HCT116 (cell line): ENCODE results near the gene SMIM21. TPM values are rescaled to one million over a fixed set of nuclear protein-coding genes. Genes with fewer than 3 reads are reported as not detected.

Source experiments
- ATAC-seq: fragments of 200-7000 bp; cut with Tn5 transposase; 2 replicates; pipeline ENCODE4 v1.9.1; 2020; ENCODE audit warnings: mild to moderate bottlenecking, moderate library complexity
- BruUV-seq: library from RNA; stranded (reverse); fragments of 400-500 nt; replicated peaks from 2 replicates; lab custom pipeline; 2021; lab: Mats Ljungman, UMichigan
- CTCF ChIA-PET: fragments of 300-600 bp; sonication (Branson Sonifier 250); formaldehyde crosslinking; loops from one replicate; lab custom pipeline; 2021; ENCODE audit warnings: antibody characterized with exemption; lab: Charles Lee
- POLR2A ChIA-PET: fragments of 300-600, 350-600 bp; sonication (Branson Sonifier 250); formaldehyde crosslinking; loops from one replicate; lab custom pipeline; 2021; ENCODE audit warnings: antibody characterized with exemption; lab: Charles Lee
- RAD21 ChIA-PET, 2 experiments: fragments of 300-600 bp; sonication (Branson Sonifier 250); formaldehyde crosslinking; loops; one replicate each; lab custom pipeline; 2023; ENCODE audit warnings: low total read pairs in 2 of 2; ENCODE audit not compliant: uncharacterized antibody in 2 of 2, unreplicated experiment in 2 of 2, low non-redundant PET in 1 of 2; lab: Charles Lee
- DNase-seq: peaks from one replicate; pipeline ENCODE4 v3.0.0-alpha.2; 2010; ENCODE audit warnings: low read depth, low spot score
- H2AFZ ChIP-seq: fragments of 200-600 bp; shearing (Covaris generic), sonication (generic); 2 replicates; pipeline ENCODE4 v1.6.1; 2017; ENCODE audit warnings: low read depth, mixed run types, mixed read lengths, antibody characterized with exemption, low read length; ENCODE audit not compliant: poor library complexity, severe bottlenecking
- H3K27ac ChIP-seq: 2 replicates; pipeline ENCODE4 v1.5.1; 2012; ENCODE audit warnings: low read depth, low read length
- H3K27me3 ChIP-seq: fragments of 200-600 bp; sonication (generic); 2 replicates; pipeline ENCODE4 v1.6.1; 2016; ENCODE audit warnings: mixed run types, low read length, mixed read lengths; ENCODE audit not compliant: insufficient read depth
- H3K36me3 ChIP-seq, 2 experiments: fragments of 200-500 bp in 1 of 2; fragments of 200-600 bp in 1 of 2; sonication (Bioruptor generic) in 1 of 2; sonication (generic) in 1 of 2; 2 replicates each; pipeline versions ENCODE4 v1.5.1 to v1.6.1; 2014 to 2016; ENCODE audit warnings: low read length in 2 of 2, inconsistent platforms in 1 of 2, mixed read lengths in 1 of 2, mixed run types in 1 of 2; ENCODE audit not compliant: insufficient read depth in 2 of 2, control insufficient read depth in 1 of 2
- H3K4me1 ChIP-seq, 2 experiments: fragments of 200-600 bp in 1 of 2; sonication (generic) in 1 of 2; 2 replicates each; pipeline versions ENCODE4 v1.5.1 to v1.6.1; 2012 to 2017; ENCODE audit warnings: low read length in 2 of 2, inconsistent platforms in 1 of 2, mild to moderate bottlenecking in 1 of 2, mixed read lengths in 1 of 2, mixed run types in 1 of 2, moderate library complexity in 1 of 2; ENCODE audit not compliant: insufficient read depth in 2 of 2, control insufficient read depth in 1 of 2
- H3K4me2 ChIP-seq: fragments of 200-600 bp; sonication (generic); 2 replicates; pipeline ENCODE4 v1.6.1; 2017; ENCODE audit warnings: mixed run types, low read length, mixed read lengths
- H3K4me3 ChIP-seq, 2 experiments: fragments of 200-600 bp in 1 of 2; sonication (generic) in 1 of 2; replicated peaks in 1 of 2; 2 replicates each; pipeline ENCODE4 v1.5.1; 2011 to 2016; ENCODE audit warnings: low read length in 2 of 2, control low read depth in 1 of 2, low read depth in 1 of 2, mild to moderate bottlenecking in 1 of 2, mixed read lengths in 1 of 2, mixed run types in 1 of 2
- H3K79me2 ChIP-seq: fragments of 200-600 bp; sonication (generic); 2 replicates; pipeline ENCODE4 v1.6.1; 2017; ENCODE audit warnings: mild to moderate bottlenecking, mixed run types, low read length, moderate library complexity, mixed read lengths; ENCODE audit not compliant: insufficient read depth
- H3K9ac ChIP-seq: fragments of 200-600 bp; sonication (generic); 2 replicates; pipeline ENCODE4 v1.6.1; 2016; ENCODE audit warnings: low read length, mixed read lengths
- H3K9me2 ChIP-seq: fragments of 200-600 bp; sonication (generic), shearing (Covaris generic); 2 replicates; pipeline ENCODE4 v1.6.1; 2017; ENCODE audit warnings: mixed run types, mild to moderate bottlenecking, moderate library complexity; ENCODE audit not compliant: insufficient read depth
- H3K9me3 ChIP-seq, 2 experiments: fragments of 200-500 bp in 1 of 2; fragments of 200-600 bp in 1 of 2; sonication (Bioruptor generic) in 1 of 2; sonication (generic) in 1 of 2; 2 replicates each; pipeline ENCODE4 v1.6.1; 2014 to 2017; ENCODE audit warnings: low read length in 2 of 2, mixed read lengths in 2 of 2, inconsistent platforms in 1 of 2, low read depth in 1 of 2, mild to moderate bottlenecking in 1 of 2, mixed run types in 1 of 2, moderate library complexity in 1 of 2; ENCODE audit not compliant: control insufficient read depth in 1 of 2, insufficient read depth in 1 of 2
- H4K20me1 ChIP-seq: fragments of 200-600 bp; sonication (generic), shearing (Covaris generic); 2 replicates; pipeline ENCODE4 v1.6.1; 2017; ENCODE audit warnings: mixed run types, mild to moderate bottlenecking, moderate library complexity; ENCODE audit not compliant: insufficient read depth
- EGR1 ChIP-seq: IDR thresholded peaks from 2 replicates; pipeline ENCODE4 v1.6.1; 2012; ENCODE audit warnings: low read depth
- ELF1 ChIP-seq: IDR thresholded peaks from 2 replicates; pipeline ENCODE4 v1.6.1; 2012; ENCODE audit warnings: low read depth, borderline replicate concordance
- EZH2 ChIP-seq: fragments of 200-600 bp; sonication (generic); IDR thresholded peaks from 2 replicates; pipeline ENCODE4 v1.6.1; 2017; ENCODE audit warnings: antibody characterized with exemption, mixed run types
- EZH2phosphoT487 ChIP-seq: fragments of 200-600 bp; IDR thresholded peaks from 2 replicates; pipeline ENCODE4 v1.6.1; 2018; ENCODE audit warnings: antibody characterized with exemption, borderline replicate concordance
- FOSL1 ChIP-seq: IDR thresholded peaks from 2 replicates; pipeline ENCODE4 v1.6.1; 2012; ENCODE audit warnings: low read depth
- JUND ChIP-seq: IDR thresholded peaks from 2 replicates; pipeline ENCODE4 v1.6.1; 2012
- POLR2A ChIP-seq: IDR thresholded peaks from 2 replicates; pipeline ENCODE4 v1.7.0; 2011; ENCODE audit warnings: borderline replicate concordance; ENCODE audit not compliant: insufficient read depth, insufficient read length; ENCODE audit errors: extremely low read depth
- POLR2AphosphoS5 ChIP-seq: IDR thresholded peaks from 2 replicates; pipeline ENCODE4 v1.6.1; 2011; ENCODE audit warnings: mild to moderate bottlenecking, low read depth, low read length, moderate library complexity
- RAD21 ChIP-seq: IDR thresholded peaks from 2 replicates; pipeline ENCODE4 v1.6.1; 2012; ENCODE audit warnings: low read depth, mild to moderate bottlenecking
- SIN3A ChIP-seq: IDR thresholded peaks from 2 replicates; pipeline ENCODE4 v1.6.1; 2012; ENCODE audit warnings: low read depth
- SRF ChIP-seq: IDR thresholded peaks from 2 replicates; pipeline ENCODE4 v1.6.1; 2012; ENCODE audit warnings: low read depth
- TCF7L2 ChIP-seq: IDR thresholded peaks from 2 replicates; pipeline ENCODE4 v1.7.0; 2011; ENCODE audit warnings: borderline replicate concordance, inconsistent platforms; ENCODE audit not compliant: insufficient read depth, insufficient read length; ENCODE audit errors: extremely low read depth
- YY1 ChIP-seq: IDR thresholded peaks from 2 replicates; pipeline ENCODE4 v1.6.1; 2011; ENCODE audit warnings: low read length, low read depth, moderate library complexity, mild to moderate bottlenecking; ENCODE audit not compliant: insufficient replicate concordance; ENCODE audit errors: extremely low read depth
- ZBTB33 ChIP-seq: IDR thresholded peaks from 2 replicates; pipeline ENCODE4 v1.6.1; 2011; ENCODE audit warnings: mild to moderate bottlenecking, low read length, moderate library complexity; ENCODE audit not compliant: insufficient replicate concordance; ENCODE audit errors: extremely low read depth
- ZFX ChIP-seq: fragments of 450-650 bp; IDR thresholded peaks from 2 replicates; pipeline ENCODE4 v1.6.1; 2017
- intact Hi-C: fragments of 100-400 bp; cut with micrococcal nuclease; formaldehyde crosslinking; loops from 2 replicates; pipeline ENCODE4 v1.10.0; 2022
- total RNA-seq: library from RNA; stranded (reverse); gene quantifications from one replicate; pipeline ENCODE4 v1.2.1, GENCODE V29; 2021; ENCODE audit not compliant: unreplicated experiment
- TF ChIP-seq, protein P1 (sequence below): IDR thresholded peaks from 2 replicates; pipeline ENCODE4 v1.6.1; 2012
- TF ChIP-seq, protein P2 (sequence below): IDR thresholded peaks from 2 replicates; pipeline ENCODE4 v1.6.1; 2012; ENCODE audit warnings: low read depth
- TF ChIP-seq, protein P3 (sequence below), 3 experiments: fragments of 200-600 bp in 1 of 3; sonication (generic) in 1 of 3; IDR thresholded peaks in 2 of 3; conservative IDR thresholded peaks in 1 of 3; 2 replicates each; pipeline ENCODE4 v1.5.1; 2012 to 2017; ENCODE audit warnings: low read depth in 2 of 3, low read length in 2 of 3, antibody characterized with exemption in 1 of 3, borderline replicate concordance in 1 of 3, control low read depth in 1 of 3, mild to moderate bottlenecking in 1 of 3, mixed read lengths in 1 of 3, mixed run types in 1 of 3, moderate library complexity in 1 of 3; ENCODE audit not compliant: insufficient read depth in 1 of 3

The SMIM21 gene
- total RNA-seq, 1 experiment from 2014 or later = not detected

- ChIA-PET RAD21 (interaction anchor here in 1 of 2 experiments (0.7 kb wide), 1 partner anchor 430 kb away, joined by 3 read pairs; no protein-coding TSS in a partner anchor), CTCF (no interaction called here), POLR2A (no interaction called here)
- TF ChIP-seq FOSL1 (no peak), EGR1 (no peak), EZH2 (no peak), YY1 (no peak), ZFX (no peak), RAD21 (no peak), JUND (no peak), ELF1 (no peak), ZBTB33 (no peak), TCF7L2 (no peak), EZH2phosphoT487 (no peak), POLR2A (no peak), POLR2AphosphoS5 (no peak), SRF (no peak), SIN3A (no peak)
- TF ChIP-seq, protein P1, sequence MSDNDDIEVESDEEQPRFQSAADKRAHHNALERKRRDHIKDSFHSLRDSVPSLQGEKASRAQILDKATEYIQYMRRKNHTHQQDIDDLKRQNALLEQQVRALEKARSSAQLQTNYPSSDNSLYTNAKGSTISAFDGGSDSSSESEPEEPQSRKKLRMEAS = no peak
- TF ChIP-seq, protein P2, sequence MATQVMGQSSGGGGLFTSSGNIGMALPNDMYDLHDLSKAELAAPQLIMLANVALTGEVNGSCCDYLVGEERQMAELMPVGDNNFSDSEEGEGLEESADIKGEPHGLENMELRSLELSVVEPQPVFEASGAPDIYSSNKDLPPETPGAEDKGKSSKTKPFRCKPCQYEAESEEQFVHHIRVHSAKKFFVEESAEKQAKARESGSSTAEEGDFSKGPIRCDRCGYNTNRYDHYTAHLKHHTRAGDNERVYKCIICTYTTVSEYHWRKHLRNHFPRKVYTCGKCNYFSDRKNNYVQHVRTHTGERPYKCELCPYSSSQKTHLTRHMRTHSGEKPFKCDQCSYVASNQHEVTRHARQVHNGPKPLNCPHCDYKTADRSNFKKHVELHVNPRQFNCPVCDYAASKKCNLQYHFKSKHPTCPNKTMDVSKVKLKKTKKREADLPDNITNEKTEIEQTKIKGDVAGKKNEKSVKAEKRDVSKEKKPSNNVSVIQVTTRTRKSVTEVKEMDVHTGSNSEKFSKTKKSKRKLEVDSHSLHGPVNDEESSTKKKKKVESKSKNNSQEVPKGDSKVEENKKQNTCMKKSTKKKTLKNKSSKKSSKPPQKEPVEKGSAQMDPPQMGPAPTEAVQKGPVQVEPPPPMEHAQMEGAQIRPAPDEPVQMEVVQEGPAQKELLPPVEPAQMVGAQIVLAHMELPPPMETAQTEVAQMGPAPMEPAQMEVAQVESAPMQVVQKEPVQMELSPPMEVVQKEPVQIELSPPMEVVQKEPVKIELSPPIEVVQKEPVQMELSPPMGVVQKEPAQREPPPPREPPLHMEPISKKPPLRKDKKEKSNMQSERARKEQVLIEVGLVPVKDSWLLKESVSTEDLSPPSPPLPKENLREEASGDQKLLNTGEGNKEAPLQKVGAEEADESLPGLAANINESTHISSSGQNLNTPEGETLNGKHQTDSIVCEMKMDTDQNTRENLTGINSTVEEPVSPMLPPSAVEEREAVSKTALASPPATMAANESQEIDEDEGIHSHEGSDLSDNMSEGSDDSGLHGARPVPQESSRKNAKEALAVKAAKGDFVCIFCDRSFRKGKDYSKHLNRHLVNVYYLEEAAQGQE = no peak
- TF ChIP-seq, protein P3, sequence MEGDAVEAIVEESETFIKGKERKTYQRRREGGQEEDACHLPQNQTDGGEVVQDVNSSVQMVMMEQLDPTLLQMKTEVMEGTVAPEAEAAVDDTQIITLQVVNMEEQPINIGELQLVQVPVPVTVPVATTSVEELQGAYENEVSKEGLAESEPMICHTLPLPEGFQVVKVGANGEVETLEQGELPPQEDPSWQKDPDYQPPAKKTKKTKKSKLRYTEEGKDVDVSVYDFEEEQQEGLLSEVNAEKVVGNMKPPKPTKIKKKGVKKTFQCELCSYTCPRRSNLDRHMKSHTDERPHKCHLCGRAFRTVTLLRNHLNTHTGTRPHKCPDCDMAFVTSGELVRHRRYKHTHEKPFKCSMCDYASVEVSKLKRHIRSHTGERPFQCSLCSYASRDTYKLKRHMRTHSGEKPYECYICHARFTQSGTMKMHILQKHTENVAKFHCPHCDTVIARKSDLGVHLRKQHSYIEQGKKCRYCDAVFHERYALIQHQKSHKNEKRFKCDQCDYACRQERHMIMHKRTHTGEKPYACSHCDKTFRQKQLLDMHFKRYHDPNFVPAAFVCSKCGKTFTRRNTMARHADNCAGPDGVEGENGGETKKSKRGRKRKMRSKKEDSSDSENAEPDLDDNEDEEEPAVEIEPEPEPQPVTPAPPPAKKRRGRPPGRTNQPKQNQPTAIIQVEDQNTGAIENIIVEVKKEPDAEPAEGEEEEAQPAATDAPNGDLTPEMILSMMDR (IDR thresholded peaks at IDR 0.05 in 2 of 3, conservative IDR thresholded peaks at IDR 0.05 in 1 of 3; ENCODE audit: borderline replicate concordance in 1 of 3, insufficient read depth in 1 of 3, low read depth in 2 of 3, low read length in 2 of 3) = no peak
- no peaks in the 10 kb centered on the region for H3K9me3 ChIP-seq
- H4K20me1 ChIP-seq = no peaks in the 10 kb centered on the region
- H3K9me2 ChIP-seq = no peaks in the 10 kb centered on the region
- BruUV-seq = no TSS peak
- no peaks in the 10 kb centered on the region for H3K79me2 ChIP-seq
- no peak overlapping the region for H3K4me3 ChIP-seq
- intact Hi-C loops = no loop called here
- H3K36me3 ChIP-seq = no peaks in the 10 kb centered on the region
- no peaks in the 10 kb centered on the region for H3K27me3 ChIP-seq
- DNase-seq (no peak), ATAC-seq (no peak)
- no peak overlapping the region for H3K4me2 ChIP-seq
- H3K27ac ChIP-seq = no peak overlapping the region
- H3K9ac ChIP-seq = no peak overlapping the region
- no peaks in the 10 kb centered on the region for H3K4me1 ChIP-seq
- H2AFZ ChIP-seq = no peak overlapping the region
Measured at GRCh38 chr18:75462178-75462832, 34.8 kb upstream of the SMIM21 start.
